H54 (cell line): ENCODE data around the gene GAL3ST2.
A peak's percentile ranks its signal among the peaks of the same experiment; 100 is the strongest.
"Not testable (repeated sequence)": the region's sequence is repeated elsewhere in the genome, so short reads cannot be mapped to it uniquely, and the experiment has no call there.

ENCODE experiments used
- DNase-seq: peaks from one replicate; pipeline ENCODE4 v3.0.0; 2011; ENCODE audit warnings: low spot score, mixed read lengths; ENCODE audit not compliant: insufficient read length
- FAIRE-seq: peaks from 3 replicates; lab custom pipeline; 2011; peaks lifted over from hg19 to GRCh38; lab: Jason Lieb, UNC
- POLR2A ChIP-seq: IDR thresholded peaks from 2 replicates; pipeline ENCODE4 v1.6.1; 2011; ENCODE audit warnings: low read depth, mild to moderate bottlenecking, low read length

The GAL3ST2 gene

GRCh38 chr2:241827394-241827793 is 50.8 kb downstream of the GAL3ST2 start:
- no peak for DNase-seq
- TF ChIP-seq POLR2A = no peak
- FAIRE-seq = no peak

- no peak for TF ChIP-seq POLR2A
- FAIRE-seq (no peak), DNase-seq (no peak)
Observed at GRCh38 chr2:241833101-241833663, 56.6 kb downstream of the GAL3ST2 start.

DNA sequence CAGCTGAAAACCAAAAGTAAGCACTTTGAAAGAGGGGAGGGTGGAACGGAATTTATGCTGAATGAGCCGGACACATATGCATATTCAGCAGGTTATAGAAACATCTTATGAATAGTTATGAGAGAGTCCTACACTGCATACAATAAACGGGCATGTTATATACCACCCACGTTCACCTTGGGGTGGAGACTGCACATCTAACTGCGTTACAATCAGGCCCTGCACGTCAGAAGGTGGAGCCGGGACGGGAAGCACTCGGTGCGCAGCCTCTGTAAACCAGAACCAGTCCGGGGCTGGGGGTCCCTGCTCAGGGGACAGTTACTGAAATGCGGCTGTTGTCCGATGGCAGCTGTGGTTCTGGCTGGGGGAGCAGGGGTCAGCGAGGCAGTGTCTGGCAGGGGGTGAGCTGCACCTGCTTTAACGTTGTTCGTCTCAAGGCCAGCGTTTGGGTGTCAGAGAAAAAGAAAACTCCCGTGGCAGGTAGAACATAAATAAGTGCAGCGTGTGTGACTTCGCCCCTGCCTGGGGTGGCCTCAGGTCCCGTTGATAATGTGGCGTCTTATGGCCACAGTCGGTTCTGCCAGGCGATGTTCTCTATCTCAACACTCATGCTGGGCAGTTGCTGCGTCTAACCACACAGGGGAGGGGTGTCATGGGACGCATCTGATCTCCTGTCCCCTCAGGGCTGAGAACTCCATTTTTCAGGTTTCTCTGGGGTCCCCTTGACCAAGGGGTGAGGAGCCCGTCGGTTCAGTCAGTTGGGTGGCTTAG is 57.3 kb downstream of the GAL3ST2 start:
- DNase-seq, FAIRE-seq: not testable (repeated sequence)

- no peak for DNase-seq
- TF ChIP-seq POLR2A = no peak
- FAIRE-seq = no peak
Observed at GRCh38 chr2:241834527-241835210, 58.0 kb downstream of the GAL3ST2 start.

DNA sequence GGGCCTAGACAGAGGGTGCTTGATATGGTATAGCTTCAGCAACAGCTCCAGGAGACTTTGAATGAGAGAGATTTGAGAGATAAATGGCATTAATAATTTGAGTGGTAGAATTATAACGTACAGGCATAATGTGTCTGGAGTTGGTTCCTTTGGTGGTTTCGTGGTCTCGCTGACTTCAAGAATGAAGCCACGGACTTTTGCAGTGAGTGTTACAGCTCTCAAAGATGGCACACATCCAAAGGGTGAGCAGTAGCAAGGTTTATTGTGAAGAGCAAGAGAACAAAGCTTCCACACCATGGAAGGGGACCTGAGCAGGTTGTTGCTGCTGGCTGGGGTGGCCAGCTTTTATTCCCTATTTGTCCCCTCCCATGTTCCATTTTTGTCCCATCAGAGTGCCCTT is 59.0 kb downstream of the GAL3ST2 start:
- TF ChIP-seq POLR2A = no peak
- DNase-seq (no peak), FAIRE-seq (no peak)

DNA sequence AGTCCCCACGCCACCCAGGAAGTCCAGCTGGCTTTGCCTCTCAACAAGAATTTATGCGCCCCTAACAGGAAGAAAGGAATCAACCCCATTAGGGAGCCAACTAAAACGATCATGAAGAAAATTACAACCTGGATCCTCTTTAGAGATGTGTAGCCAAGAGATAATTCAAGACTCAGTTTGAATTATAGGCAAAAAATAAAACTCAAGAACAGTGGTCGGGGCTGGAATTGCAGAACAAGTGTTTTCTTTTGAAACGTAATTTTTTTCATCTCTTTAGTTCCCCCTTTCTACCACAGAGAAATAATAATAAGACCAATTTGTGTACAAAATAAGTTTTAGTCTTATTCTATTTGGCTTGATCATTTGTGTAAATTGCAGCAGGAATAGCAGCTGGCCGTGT is 59.7 kb downstream of the GAL3ST2 start:
- DNase-seq = no peak
- FAIRE-seq = no peak
- no peak for TF ChIP-seq POLR2A

GRCh38 chr2:241837197-241837965 is 60.8 kb downstream of the GAL3ST2 start:
- TF ChIP-seq POLR2A = no peak
- FAIRE-seq (no peak), DNase-seq (no peak)

- DNase-seq = no peak
- TF ChIP-seq POLR2A = no peak
- no peak for FAIRE-seq
Observed at GRCh38 chr2:241841181-241842066, 64.8 kb downstream of the GAL3ST2 start.

- no peak for DNase-seq
- FAIRE-seq = no peak
- TF ChIP-seq POLR2A = no peak
Observed at GRCh38 chr2:241842067-241842415, 65.4 kb downstream of the GAL3ST2 start.

GRCh38 chr2:241842620-241843211 is 66.1 kb downstream of the GAL3ST2 start:
- no peak for FAIRE-seq
- no peak for DNase-seq
- TF ChIP-seq POLR2A = no peak

DNA sequence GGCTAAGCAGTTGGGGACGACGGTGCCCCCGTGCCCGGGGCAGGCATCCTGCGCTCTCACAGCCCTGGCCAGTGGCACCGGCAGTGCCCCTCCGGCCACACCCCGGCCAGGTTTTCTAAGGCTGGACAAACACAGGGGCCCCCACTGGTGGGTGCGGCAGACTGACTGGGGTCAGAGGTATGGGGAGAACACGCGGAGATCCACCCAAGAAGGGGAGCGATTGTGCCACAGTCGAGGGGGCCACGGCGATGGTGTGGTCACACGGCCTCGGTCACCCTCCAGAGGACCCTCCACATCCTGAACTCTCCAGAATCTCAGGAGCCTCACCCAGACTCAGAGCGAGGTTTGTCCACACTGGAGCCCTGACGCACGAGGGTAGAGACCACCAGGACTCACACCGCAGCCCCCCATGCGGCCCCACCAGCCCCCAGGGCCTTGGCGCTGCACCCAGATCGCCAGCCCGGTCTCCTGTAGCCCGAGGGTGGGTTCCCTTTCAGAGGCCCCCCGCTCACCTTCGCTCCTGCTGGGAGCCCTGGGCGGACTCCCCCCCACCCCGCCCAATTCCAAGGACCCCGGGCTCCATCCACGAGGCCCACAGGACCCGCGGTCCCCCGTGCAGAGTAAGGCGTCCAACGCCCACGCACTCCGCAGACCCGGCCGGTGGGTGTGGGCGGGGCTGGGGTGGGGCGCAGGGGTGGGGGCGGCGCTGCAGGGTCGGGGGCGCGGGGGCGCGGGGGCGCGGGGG is 66.9 kb downstream of the GAL3ST2 start:
- FAIRE-seq (no peak), DNase-seq (no peak)
- no peak for TF ChIP-seq POLR2A

DNA sequence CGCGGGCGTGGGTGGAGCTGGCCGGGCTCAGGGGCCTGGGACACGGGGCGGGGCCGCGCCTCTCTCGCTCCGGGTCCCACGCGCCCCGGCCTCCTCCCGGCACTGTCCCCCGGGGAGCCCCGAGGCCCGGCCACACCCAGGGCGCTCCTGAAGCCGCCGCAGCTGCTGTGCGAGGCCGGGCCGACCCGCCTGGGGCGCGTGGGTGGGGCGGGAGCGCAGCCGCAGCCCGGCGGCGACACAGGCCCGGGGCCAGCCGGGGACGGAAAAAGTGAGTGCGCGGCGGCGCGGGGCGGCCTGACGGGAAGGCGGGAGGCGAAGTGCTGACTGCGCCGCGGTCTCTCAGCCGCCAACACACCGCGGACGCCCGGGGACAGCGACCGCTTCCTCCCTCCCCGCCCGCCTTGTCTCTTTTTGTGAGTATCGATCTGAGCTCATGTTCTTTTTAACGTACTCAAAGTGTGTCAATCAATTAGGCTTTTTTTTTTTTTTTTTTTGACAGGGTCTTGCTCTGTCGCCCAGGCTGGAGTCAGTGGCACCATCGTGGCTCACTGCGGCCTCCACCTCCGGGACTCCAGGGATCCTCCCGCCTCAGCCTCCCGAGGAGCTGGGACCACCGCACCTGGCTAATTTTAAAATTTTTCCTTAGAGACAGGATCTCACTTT is 67.6 kb downstream of the GAL3ST2 start:
- TF ChIP-seq POLR2A = peak; percentile 35
- DNase-seq (no peak), FAIRE-seq (no peak)
